ENCODE measurements around the gene CRB2.

CRB2 gene

GRCh38 chr9:123319541-123320339, 36.3 kb upstream of the CRB2 start:
- H3K4me3 ChIP-seq (replicated peaks; ENCODE audit: insufficient read depth, low read length), result no peak overlapping the region
- no peaks in the 10 kb centered on the region for H3K27me3 ChIP-seq (ENCODE audit: insufficient read depth, poor library complexity, severe bottlenecking)
- H3K27ac ChIP-seq (replicated peaks), result no peak overlapping the region
- no peak for TF ChIP-seq CTCF (IDR thresholded peaks at IDR 0.05; ENCODE audit: insufficient read depth, low read length)
- no peak for TF ChIP-seq POLR2AphosphoS5 (IDR thresholded peaks at IDR 0.05; ENCODE audit: low read depth)
- TF ChIP-seq SPI1 (IDR thresholded peaks at IDR 0.05; ENCODE audit: borderline replicate concordance, low read depth), result no peak
- TF ChIP-seq REST (IDR thresholded peaks at IDR 0.05; ENCODE audit: insufficient replicate concordance, low read depth), result no peak
- no peak for TF ChIP-seq GABPA (IDR thresholded peaks at IDR 0.05; ENCODE audit: low read depth)
- DNase-seq (ENCODE audit: low read depth in 1 of 2, low spot score in 1 of 2), result no peak

GRCh38 chr9:123320814-123321213, 35.2 kb upstream of the CRB2 start:
- no peak overlapping the region for H3K4me3 ChIP-seq (replicated peaks; ENCODE audit: insufficient read depth, low read length)
- TF ChIP-seq GABPA (IDR thresholded peaks at IDR 0.05; ENCODE audit: low read depth) (no peak), POLR2AphosphoS5 (IDR thresholded peaks at IDR 0.05; ENCODE audit: low read depth) (no peak), REST (IDR thresholded peaks at IDR 0.05; ENCODE audit: insufficient replicate concordance, low read depth) (no peak), SPI1 (IDR thresholded peaks at IDR 0.05; ENCODE audit: borderline replicate concordance, low read depth) (no peak), CTCF (IDR thresholded peaks at IDR 0.05; ENCODE audit: insufficient read depth, low read length) (no peak)
- H3K27me3 ChIP-seq (ENCODE audit: insufficient read depth, poor library complexity, severe bottlenecking), result no peaks in the 10 kb centered on the region
- DNase-seq (ENCODE audit: low read depth in 1 of 2, low spot score in 1 of 2), result no peak
- no peak overlapping the region for H3K27ac ChIP-seq (replicated peaks)

- Histone ChIP-seq H3K27ac (replicated peaks) (no peak overlapping the region), H3K27me3 (ENCODE audit: insufficient read depth, poor library complexity, severe bottlenecking) (no peaks in the 10 kb centered on the region), H3K4me3 (replicated peaks; ENCODE audit: insufficient read depth, low read length) (no peak overlapping the region)
- TF ChIP-seq GABPA (IDR thresholded peaks at IDR 0.05; ENCODE audit: low read depth), result no peak
- no peak for TF ChIP-seq SPI1 (IDR thresholded peaks at IDR 0.05; ENCODE audit: borderline replicate concordance, low read depth)
- no peak for TF ChIP-seq POLR2AphosphoS5 (IDR thresholded peaks at IDR 0.05; ENCODE audit: low read depth)
- TF ChIP-seq CTCF (IDR thresholded peaks at IDR 0.05; ENCODE audit: insufficient read depth, low read length), result no peak
- TF ChIP-seq REST (IDR thresholded peaks at IDR 0.05; ENCODE audit: insufficient replicate concordance, low read depth), result no peak
- no peak for DNase-seq (ENCODE audit: low read depth in 1 of 2, low spot score in 1 of 2)
These were observed 34.3 kb upstream of the CRB2 start for GRCh38 chr9:123321616-123322272.
